ENCODE measurements around the gene OR2A5. TPM values are rescaled to one million over a fixed set of nuclear protein-coding genes. Genes with fewer than 3 reads are reported as not detected.

OR2A5 gene
- not detected in 2 replicates for total RNA-seq

GRCh38 chr7:144048648-144049047 lies at the start of gene OR2A5:
TSS of gene OR2A5 (plus strand) at chr7:144048948. CDS start at chr7:144050402, 1,454 bp downstream.

GRCh38 chr7:144000020-144000419 lies 48.7 kb upstream of the OR2A5 start, which contains the start of gene OR6B1:
TSS of gene OR6B1 (plus strand) at chr7:144000320. CDS start at chr7:144003997, 3,677 bp downstream.

GRCh38 chr7:144069511-144069910 lies 20.8 kb downstream of the OR2A5 start, which contains the start of gene OR2A25:
TSS of gene OR2A25 (plus strand) at chr7:144069811. CDS start at chr7:144074220, 4,409 bp downstream.

GRCh38 chr7:144085978-144086377 lies 37.2 kb downstream of the OR2A5 start, which contains the start of gene OR2A12:
TSS of gene OR2A12 (plus strand) at chr7:144086278. CDS start at chr7:144095108, 8,830 bp downstream.

Other genes with a start within 250 kb of the OR2A5 start
- gene TCAF1, start 146.8 kb upstream of the OR2A5 start, total RNA-seq = 25.6 and 31.2 TPM in 2 replicates
- not detected in 2 replicates for gene OR2F2, start 113.7 kb upstream of the OR2A5 start, total RNA-seq
- gene OR2F1, start 94.1 kb upstream of the OR2A5 start, total RNA-seq = not detected in 2 replicates
- gene OR6B1, start 48.6 kb upstream of the OR2A5 start, total RNA-seq = not detected in 2 replicates
- not detected in 2 replicates for gene OR2A25, start 20.9 kb downstream of the OR2A5 start, total RNA-seq
- gene OR2A12, start 37.3 kb downstream of the OR2A5 start, total RNA-seq = not detected in 2 replicates
- gene OR2A2, start 60.6 kb downstream of the OR2A5 start, total RNA-seq = not detected in 2 replicates
- gene OR2A14, start 74.2 kb downstream of the OR2A5 start, total RNA-seq = not detected in 2 replicates
- gene CTAGE4, start 134.5 kb downstream of the OR2A5 start, total RNA-seq = 0.46 and 1.0 TPM in 2 replicates
- 7.5 and 11.0 TPM in 2 replicates for gene ARHGEF35, start 146.9 kb downstream of the OR2A5 start, total RNA-seq
- gene OR2A42, start 190.7 kb downstream of the OR2A5 start, total RNA-seq = not detected in 2 replicates
- 1.1 and 4.1 TPM in 2 replicates for gene OR2A7, start 215.8 kb downstream of the OR2A5 start, total RNA-seq
- gene CTAGE8, start 220.3 kb downstream of the OR2A5 start, total RNA-seq = 3.4 and 3.7 TPM in 2 replicates

Measured in hair follicular keratinocyte (primary cell).